RWPE1 (cell line): ENCODE measurements around the gene LAIR2.

ENCODE experiments used
- CTCF ChIA-PET: fragments of 350-600 bp; sonication (Branson Sonifier 250); formaldehyde crosslinking; extraction: SDS; loops from one replicate; lab custom pipeline; 2021; lab: Yijun Ruan, JAX
- POLR2A ChIA-PET: fragments of 400-600 bp; formaldehyde crosslinking; extraction: SDS; loops from one replicate; lab custom pipeline; 2020; ENCODE audit warnings: antibody characterized with exemption; ENCODE audit not compliant: low non-redundant PET; lab: Yijun Ruan, JAX
- DNase-seq: peaks from one replicate; pipeline ENCODE4 v3.0.0; 2012; ENCODE audit warnings: low spot score
- H3K27ac ChIP-seq: fragments of 450-650 bp; 2 replicates; pipeline ENCODE4 v1.5.1; 2017
- TF ChIP-seq, protein P1 (sequence below): fragments of 450-650 bp; conservative IDR thresholded peaks from 2 replicates; pipeline ENCODE4 v1.5.1; 2017; ENCODE audit warnings: low read depth, mild to moderate bottlenecking

LAIR2 gene

DNA sequence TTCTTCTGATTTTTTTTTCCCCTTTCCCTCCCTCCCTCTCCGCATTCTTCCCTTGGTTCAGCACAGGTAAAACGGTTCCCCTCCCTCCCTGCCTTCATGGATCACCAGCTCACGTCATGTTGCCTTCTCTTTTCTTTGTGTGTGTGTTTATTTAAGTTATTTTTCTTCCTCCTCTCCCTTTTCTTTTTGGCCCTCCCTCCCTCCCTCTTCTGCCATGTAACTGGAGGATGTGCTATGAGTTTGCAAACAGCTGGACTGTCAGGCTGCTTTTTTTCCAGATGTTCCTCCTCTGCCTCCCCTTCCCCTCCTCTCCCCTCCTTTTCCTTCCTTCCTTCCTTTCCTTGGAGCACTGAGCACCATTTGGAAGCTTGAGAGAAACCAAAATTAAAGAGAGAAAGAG is 41.0 kb upstream of the LAIR2 start:
- H3K27ac ChIP-seq, result peak overlapping the region; percentile 99
- CTCF ChIA-PET, result interaction anchor here (1.5 kb wide), 1 partner anchor 12 kb away, joined by 5 read pairs; the partner anchor contains the start of gene CDC42EP5
- DNase-seq, result no peak
- TF ChIP-seq, protein P1, sequence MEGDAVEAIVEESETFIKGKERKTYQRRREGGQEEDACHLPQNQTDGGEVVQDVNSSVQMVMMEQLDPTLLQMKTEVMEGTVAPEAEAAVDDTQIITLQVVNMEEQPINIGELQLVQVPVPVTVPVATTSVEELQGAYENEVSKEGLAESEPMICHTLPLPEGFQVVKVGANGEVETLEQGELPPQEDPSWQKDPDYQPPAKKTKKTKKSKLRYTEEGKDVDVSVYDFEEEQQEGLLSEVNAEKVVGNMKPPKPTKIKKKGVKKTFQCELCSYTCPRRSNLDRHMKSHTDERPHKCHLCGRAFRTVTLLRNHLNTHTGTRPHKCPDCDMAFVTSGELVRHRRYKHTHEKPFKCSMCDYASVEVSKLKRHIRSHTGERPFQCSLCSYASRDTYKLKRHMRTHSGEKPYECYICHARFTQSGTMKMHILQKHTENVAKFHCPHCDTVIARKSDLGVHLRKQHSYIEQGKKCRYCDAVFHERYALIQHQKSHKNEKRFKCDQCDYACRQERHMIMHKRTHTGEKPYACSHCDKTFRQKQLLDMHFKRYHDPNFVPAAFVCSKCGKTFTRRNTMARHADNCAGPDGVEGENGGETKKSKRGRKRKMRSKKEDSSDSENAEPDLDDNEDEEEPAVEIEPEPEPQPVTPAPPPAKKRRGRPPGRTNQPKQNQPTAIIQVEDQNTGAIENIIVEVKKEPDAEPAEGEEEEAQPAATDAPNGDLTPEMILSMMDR, result no peak
- POLR2A ChIA-PET, result interaction anchor here (1.1 kb wide), 1 partner anchor 23 kb away, joined by 5 read pairs; no protein-coding TSS in a partner anchor

DNA sequence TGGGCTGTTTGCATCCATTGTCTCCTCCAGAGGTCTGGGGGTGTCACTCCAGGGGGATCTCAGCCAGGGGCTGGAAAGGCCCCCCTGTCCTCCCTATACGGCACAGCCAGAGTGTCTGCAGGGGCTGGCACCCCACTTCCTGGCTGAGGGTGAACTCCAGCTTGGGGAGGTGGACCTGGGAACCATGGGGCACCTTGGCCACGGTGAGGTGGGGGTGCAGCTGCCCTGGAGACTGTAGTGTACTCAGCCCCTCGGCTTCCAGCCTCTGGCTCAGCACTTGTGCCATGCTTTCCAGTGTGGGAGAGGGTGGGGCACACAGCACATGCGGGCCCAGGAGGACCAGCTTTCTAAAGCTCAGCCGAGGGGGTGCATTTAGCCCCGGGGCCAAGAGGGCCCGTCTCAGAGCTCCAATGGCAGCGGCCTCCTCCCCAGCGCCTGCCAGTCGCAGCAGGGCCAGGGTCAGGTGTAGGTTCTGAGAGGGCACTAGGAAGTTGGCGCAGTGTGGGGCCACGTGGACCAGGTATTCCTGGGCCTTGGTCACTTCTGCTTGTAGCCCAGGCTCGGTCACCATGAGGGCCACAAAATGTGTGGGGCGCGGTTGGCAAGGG is 40.5 kb upstream of the LAIR2 start:
- ChIA-PET POLR2A (interaction anchor here (0.6 to 1.1 kb wide), 2 partner anchors 13 to 24 kb away, joined by 3 to 5 read pairs; partner anchors contain the start of gene LENG8), CTCF (interaction anchor here (0.5 to 1.5 kb wide), 2 partner anchors 11 to 16 kb away, joined by 3 to 5 read pairs; partner anchors contain the start of gene CDC42EP5)
- no peak for DNase-seq
- TF ChIP-seq, protein P1, result no peak
- H3K27ac ChIP-seq, result peak overlapping the region; percentile 99

DNA sequence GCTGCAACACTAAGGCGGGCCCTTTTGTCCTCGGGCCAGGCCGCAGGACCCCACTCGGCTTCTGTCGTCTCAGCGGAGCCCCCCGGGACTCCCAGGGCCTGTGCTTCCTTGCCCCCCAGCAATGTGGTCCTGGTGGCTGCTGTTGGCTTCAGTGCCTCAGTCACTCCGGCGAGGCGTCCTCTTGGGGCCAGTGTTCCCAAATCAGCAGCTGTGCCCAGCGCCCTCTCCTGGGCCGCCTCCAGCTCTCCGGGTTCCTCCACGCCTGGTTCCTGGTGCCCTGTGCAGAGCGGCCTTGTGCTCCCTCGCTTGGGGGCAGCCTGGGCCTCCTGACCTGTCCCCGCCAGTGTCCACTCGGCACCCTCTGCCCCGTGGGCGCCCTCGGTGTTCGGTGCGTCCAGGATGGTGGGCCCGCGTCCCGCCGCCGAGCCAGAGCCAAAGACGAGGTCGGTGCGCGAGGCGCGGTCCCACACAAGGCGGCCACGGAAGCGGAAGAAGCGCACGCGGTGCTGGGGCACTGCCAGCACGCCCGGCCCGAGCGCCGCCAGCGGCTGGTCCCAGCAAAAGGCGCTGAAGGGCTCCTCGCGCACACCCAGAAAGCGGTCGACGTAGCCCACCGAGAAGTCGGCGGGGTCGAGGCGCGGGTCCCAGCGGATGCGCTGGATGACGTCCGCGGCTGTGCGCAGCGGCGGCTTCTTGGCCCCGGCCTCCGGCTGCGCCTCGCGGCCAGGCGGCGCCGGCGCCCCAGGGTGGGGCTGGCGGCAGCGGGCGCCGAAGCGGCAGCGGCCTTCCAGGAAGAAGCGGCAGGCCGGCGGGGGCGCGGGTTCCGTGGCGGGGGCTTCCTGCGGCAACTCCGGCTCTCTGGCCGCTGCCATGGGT is 39.7 kb upstream of the LAIR2 start:
- CTCF ChIA-PET, result interaction anchor here (0.5 to 1.5 kb wide), 2 partner anchors 10 to 15 kb away, joined by 3 to 5 read pairs; partner anchors contain the start of gene CDC42EP5
- DNase-seq, result no peak
- POLR2A ChIA-PET, result interaction anchor here (0.6 to 1.0 kb wide), 2 partner anchors 10 to 14 kb away, joined by 3 to 4 read pairs; partner anchors contain the start of genes CDC42EP5 and LENG8
- TF ChIP-seq, protein P1, result peak; percentile 56
- peak overlapping the region; percentile 99 for H3K27ac ChIP-seq

DNA sequence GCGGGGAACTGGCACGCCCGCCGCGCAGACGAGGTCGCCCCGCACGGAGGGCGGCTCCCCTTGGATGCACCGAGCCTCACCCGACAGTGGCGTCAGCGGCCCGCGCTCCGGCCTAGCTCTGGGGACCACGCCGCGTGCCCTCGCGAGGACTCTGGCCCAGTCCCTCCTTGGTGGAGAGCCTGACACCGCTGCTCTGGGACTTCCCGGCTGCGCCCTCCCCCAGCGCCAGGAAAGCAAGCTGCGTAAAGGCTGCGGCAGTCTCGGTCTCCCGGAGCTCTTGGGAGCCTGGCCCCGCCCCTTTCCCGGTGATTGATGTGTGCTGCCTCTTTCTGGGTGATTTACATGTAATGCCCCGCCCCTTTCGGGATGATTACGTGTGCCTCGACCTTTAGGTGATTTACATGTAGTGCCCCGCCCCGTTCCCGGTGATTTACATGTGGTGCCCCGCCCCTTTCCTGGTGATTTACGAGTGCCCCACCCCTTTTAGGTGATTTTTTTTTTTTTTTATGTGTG is 39.0 kb upstream of the LAIR2 start, which contains the start of gene LENG9:
Gene LENG9 (minus strand): TSS at position 248 of the 513 bp plus-strand sequence. CDS start 252 bp downstream, outside the sequence.
- TF ChIP-seq, protein P1, result no peak
- CTCF ChIA-PET, result no interaction called here
- peak; percentile 93 for DNase-seq
- POLR2A ChIA-PET, result interaction anchor here (0.6 to 1.0 kb wide), 3 partner anchors 9 to 503 kb away, joined by 3 to 4 read pairs (median 3); partner anchors contain the start of genes CDC42EP5 and NLRP2
- H3K27ac ChIP-seq, result peak within 1 kb of the TSS; percentile 99

DNA sequence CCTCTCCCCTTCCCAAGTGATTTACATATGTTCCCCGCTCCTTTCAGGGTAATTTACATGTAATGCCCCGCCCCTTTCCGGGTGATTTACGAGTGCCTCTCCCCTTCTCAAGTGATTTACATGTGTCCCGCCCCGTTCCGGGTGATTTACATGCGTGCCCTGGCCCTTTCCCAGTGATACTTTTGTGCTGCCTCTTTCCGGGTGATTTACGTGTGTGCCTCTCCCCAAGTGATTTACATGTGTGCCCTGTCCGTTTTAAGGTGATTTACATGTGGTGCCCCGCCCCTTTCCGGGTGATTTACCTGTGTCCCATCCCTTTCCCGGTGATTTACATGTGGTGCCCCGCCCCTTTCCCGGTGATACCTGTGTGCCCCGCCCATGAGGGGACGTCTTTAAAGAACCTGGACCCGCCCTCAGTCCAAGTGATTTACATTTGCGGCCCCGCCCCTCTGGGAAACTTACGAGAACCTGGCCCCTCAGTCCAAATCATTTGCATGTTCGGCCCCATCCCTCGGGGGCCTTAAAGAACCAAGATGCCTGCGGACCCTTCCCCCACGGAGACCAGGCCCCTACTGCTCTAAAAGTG is 38.5 kb upstream of the LAIR2 start:
- CTCF ChIA-PET, result no interaction called here
- POLR2A ChIA-PET, result interaction anchor here (0.6 to 1.0 kb wide), 3 partner anchors 9 to 502 kb away, joined by 3 to 4 read pairs (median 3); partner anchors contain the start of genes CDC42EP5 and NLRP2
- H3K27ac ChIP-seq, result peak overlapping the region; percentile 99
- peak; percentile 93 for DNase-seq
- TF ChIP-seq, protein P1, result no peak
